DOHH2 (cell line): ENCODE results near the gene KRTAP10-2.

ENCODE experiments used
- CTCF ChIP-seq: fragments of 200-600 bp; sonication (generic); IDR thresholded peaks from one replicate; pipeline ENCODE4 v1.5.1; 2014; ENCODE audit warnings: antibody characterized with exemption, mild to moderate bottlenecking, low read depth, low read length; ENCODE audit not compliant: poor library complexity, severe bottlenecking
- EZH2phosphoT487 ChIP-seq: fragments of 200-600 bp; sonication (generic); IDR thresholded peaks from 2 replicates; pipeline ENCODE4 v1.6.1; 2017; ENCODE audit warnings: borderline replicate concordance, mild to moderate bottlenecking, antibody characterized with exemption, low read length, moderate library complexity, mixed read lengths

GRCh38 chr21:44527156-44527982 is 23.9 kb downstream of the KRTAP10-2 start:
- no peak for TF ChIP-seq CTCF
- no peak for TF ChIP-seq EZH2phosphoT487
